SK-N-MC (cell line): ENCODE results near the gene ERBB4.

ENCODE experiments used
- FOXP2 ChIP-seq: optimal IDR thresholded peaks from 2 replicates; pipeline ENCODE3; 2011; ENCODE audit warnings: mild to moderate bottlenecking, moderate library complexity; ENCODE audit not compliant: insufficient read depth; ENCODE audit errors: extremely low read length, control extremely low read depth
- POLR2AphosphoS5 ChIP-seq: IDR thresholded peaks from 2 replicates; pipeline ENCODE4 v1.6.1; 2012; ENCODE audit warnings: mild to moderate bottlenecking, low read depth, low read length, borderline replicate concordance

DNA sequence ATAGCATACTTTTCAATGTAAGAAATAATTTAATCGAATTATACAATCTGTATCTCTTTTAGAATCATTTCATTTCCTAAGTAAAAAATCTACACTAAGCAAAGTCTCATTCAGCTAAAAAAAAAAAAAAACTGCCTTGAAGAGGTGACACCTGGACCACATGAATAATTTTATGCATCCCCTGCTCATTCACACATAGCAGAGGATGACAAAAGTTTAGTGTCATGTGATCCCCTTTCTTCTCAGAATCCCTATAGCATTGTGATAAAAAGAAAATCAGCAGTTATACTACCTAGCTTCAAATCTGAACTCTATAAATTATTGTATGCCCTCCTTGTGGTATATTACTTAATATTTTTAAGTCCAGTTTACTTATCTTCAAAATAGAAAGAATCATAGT, 603.8 kb downstream of the ERBB4 start:
- no peak for TF ChIP-seq POLR2AphosphoS5
- no peak for TF ChIP-seq FOXP2
